ENCODE measurements around the gene PHRF1.
A peak's percentile ranks its signal among the peaks of the same experiment; 100 is the strongest.
"Not testable (repeated sequence)": the region's sequence is repeated elsewhere in the genome, so short reads cannot be mapped to it uniquely, and the experiment has no call there.

Gene PHRF1

DNA sequence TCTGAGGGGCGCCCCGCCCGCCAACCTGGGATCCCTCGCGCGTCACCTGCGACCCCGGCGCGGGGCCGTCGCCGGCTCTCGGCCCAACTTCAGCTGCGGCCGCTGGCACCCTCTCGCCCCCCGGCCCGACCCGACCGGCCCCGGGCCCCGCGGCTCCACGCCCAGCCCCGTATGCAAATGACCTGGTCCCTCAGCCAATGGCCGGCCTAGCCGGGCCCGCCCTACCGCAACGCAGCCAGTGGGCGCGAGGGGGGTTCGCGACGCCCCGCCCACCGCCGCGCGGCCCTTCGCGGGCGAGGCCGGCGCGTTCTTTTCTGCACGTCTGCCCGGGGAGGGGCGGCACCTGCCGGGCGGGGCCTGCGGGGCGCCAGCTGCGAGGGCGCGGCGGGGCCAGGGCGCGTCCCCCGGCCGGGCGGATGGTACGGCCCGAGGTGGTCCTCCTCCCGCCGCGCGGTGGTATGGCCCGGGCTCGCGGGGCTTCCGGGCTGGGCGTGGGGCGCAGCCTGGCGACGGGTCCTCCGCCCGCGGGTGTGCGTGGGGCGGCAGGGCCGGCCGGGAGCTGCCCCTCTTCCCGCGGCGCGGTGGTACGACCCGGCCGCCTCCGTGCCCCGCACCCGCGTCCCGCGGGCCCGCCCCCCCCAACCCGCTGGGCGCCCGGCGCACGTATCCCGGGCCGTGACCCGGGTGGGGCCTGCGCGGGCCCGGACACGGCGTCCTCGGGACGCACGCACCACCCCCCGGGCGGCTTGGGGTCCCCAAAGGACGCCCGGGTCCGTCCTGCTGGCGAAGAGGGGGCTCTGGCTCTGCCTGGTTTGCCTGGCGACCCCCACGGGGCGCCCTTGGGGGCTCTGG is 7.7 kb upstream of the PHRF1 start:
- peak; percentile 79 for DNase-seq (ENCODE audit: extremely low read depth, low read depth)
- TF ChIP-seq, protein P1, sequence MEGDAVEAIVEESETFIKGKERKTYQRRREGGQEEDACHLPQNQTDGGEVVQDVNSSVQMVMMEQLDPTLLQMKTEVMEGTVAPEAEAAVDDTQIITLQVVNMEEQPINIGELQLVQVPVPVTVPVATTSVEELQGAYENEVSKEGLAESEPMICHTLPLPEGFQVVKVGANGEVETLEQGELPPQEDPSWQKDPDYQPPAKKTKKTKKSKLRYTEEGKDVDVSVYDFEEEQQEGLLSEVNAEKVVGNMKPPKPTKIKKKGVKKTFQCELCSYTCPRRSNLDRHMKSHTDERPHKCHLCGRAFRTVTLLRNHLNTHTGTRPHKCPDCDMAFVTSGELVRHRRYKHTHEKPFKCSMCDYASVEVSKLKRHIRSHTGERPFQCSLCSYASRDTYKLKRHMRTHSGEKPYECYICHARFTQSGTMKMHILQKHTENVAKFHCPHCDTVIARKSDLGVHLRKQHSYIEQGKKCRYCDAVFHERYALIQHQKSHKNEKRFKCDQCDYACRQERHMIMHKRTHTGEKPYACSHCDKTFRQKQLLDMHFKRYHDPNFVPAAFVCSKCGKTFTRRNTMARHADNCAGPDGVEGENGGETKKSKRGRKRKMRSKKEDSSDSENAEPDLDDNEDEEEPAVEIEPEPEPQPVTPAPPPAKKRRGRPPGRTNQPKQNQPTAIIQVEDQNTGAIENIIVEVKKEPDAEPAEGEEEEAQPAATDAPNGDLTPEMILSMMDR (IDR thresholded peaks at IDR 0.05; ENCODE audit: low read depth, low read length): no peak

DNA sequence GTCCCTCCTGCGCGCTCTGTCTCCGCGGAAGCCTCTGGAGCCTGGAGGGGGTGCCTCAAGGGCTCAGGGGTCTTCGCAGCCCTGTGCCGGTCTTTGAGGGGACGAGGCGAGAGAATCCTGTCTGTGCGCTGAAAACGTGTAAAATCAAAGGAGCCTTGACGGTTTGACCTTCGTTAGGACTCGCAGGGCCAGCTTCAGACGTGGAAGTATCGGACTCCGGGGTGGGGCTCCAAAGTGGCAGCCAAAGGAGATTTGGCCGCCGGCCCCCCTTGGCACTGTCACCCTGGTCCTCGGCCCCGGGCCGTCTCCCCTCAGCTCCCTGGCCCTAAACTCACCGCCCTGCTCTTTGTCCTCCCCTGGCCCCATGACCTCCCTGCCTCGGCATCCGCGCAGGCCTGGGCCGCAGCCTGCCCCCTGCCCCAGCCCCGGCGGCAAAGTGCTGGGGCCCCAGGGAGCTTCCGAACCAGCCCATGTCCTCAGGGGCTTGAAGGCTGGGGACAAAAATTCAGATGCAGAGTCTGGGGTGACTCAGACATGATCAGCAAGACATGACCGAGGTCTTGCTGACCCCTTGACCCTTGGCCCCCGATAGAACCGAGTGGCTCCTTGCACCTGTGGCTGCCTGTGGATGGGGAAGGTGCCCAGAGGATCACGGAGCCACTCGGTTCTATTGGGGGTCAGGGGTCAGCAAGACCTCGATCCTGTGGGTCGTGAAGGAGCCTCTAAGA is 6.9 kb upstream of the PHRF1 start:
- DNase-seq (ENCODE audit: extremely low read depth, low read depth): no peak
- TF ChIP-seq, protein P1 (IDR thresholded peaks at IDR 0.05; ENCODE audit: low read depth, low read length): no peak

DNA sequence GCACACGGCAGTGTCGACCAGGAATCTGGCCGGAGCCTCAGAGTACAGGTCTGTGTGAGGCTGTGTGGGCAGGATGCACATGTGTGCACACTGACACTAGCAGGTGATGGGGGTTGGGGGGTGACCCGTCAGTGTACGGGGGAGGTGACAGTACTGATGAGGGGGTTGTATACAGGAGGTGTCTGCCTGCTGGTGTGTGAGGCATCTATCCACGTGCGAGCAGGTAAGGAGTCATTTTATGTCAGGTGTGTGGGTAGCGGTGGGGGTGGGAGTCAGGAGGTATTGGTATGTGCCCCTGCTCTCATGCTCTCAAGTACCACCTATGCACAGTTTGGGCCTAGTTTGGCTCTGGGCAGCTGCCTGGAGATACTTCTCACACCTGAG is 4.5 kb upstream of the PHRF1 start:
- DNase-seq (ENCODE audit: extremely low read depth, low read depth): no peak
- TF ChIP-seq, protein P1 (IDR thresholded peaks at IDR 0.05; ENCODE audit: low read depth, low read length): no peak

DNA sequence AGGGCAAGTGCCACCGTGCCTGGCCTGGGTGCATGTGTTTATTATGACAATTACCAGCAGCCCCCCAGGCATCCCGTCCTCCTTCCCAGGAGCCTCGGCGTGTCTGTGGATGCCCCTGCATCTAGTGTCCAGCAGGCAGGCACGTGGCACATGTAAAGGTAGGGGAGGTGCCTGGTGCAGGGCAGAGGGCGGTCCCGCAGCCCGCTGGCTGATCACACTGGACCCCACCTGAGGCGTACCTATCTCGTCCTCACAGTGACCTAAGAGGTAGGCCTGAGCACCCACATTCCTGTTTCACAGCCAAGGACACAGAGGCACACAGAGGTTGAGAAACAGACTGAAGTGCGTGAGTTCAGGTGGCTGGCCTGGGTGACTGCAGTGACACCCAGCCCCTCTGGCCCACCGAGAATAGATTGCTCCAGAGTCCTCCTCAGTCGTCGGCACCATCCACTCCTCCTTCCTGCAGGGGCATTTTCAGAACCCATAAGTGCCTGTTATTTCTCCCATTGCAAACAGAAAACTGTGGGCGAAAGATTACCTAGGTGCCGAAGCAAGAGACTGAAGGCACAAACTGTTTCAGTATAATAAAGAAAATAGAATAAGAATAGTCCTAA is 3.0 kb upstream of the PHRF1 start:
- TF ChIP-seq, protein P1 (IDR thresholded peaks at IDR 0.05; ENCODE audit: low read depth, low read length): no peak
- DNase-seq (ENCODE audit: extremely low read depth, low read depth): no peak

DNA sequence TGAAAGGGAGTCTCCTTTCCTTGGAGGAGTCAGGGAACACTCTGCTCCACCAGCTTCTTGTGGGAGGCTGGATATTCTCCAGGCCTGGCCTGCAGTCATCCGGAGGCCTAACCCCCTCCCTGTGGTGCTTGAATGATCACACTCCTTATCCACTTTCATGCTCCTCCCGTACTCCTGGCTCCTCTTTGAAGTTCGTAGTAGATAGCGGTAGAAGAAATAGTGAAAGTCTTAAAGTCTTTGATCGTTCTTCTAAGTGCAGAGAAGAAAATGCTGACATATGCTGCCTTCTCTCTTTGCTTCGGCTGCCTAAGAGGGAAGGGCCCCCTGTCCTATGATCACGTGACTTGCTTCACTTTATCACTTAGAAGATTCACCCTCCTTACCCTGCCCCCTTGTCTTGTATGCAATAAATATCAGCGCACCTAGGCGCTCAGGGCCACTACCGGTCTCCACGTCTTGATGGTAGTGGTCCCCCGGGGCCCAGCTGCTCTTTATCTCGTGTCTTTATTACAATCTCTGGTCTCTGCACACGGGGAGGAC is 2.2 kb upstream of the PHRF1 start:
- DNase-seq (ENCODE audit: extremely low read depth, low read depth): not testable (repeated sequence)

DNA sequence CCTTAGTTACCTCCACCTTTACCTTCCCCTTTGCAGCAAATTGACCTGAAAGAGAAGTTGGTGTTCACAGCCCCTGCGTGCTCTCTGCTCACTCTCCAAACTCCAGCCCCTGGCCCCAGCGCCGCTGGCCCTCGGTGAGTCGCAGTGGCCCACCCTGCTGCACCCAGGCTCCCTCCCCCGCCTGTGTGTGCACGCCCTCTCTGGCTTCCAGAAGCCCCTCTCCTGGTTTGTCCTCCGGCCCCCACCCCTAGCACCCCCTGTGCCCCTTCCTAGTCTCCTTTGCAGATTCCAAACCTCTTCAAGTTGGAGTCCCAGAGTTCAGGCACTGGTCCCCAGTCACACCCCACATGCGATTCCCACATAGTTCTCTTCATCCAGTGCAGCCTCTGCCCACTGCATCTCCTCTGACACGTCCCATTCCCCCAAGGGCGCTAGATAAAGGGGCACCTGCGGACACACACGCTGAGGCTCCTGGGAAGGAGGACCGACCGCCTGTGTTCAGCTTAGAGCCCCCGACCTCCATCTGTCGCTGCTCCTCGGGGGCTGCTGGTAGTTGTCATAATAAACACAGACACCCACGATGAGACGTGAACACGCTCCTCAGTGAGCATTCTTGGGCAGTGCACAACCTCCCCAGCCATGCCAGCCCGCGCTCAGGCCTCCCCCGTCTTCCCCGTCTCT is 1.5 kb upstream of the PHRF1 start:
- no peak for DNase-seq (ENCODE audit: extremely low read depth, low read depth)

More for the DNA sequence above, 1.5 kb upstream of the PHRF1 start:
- TF ChIP-seq, protein P1 (IDR thresholded peaks at IDR 0.05; ENCODE audit: low read depth, low read length): no peak
